ENCODE results near the gene GSTO1.

GSTO1 gene

GRCh38 chr10:104307576-104308438 is 53.1 kb downstream of the GSTO1 start:
- no peak for FAIRE-seq

- FAIRE-seq = no peak
Measured at GRCh38 chr10:104308439-104308903, 53.8 kb downstream of the GSTO1 start.

- no peak for FAIRE-seq
Measured at GRCh38 chr10:104309980-104310978, 55.6 kb downstream of the GSTO1 start.

GRCh38 chr10:104311184-104311720 is 56.6 kb downstream of the GSTO1 start:
- no peak for FAIRE-seq

GRCh38 chr10:104314591-104315485 is 60.1 kb downstream of the GSTO1 start:
- no peak for FAIRE-seq

GRCh38 chr10:104315486-104315921 is 60.8 kb downstream of the GSTO1 start:
- no peak for FAIRE-seq

- no peak for FAIRE-seq
Measured at GRCh38 chr10:104316321-104317099, 61.8 kb downstream of the GSTO1 start.

Measured in colon (tissue), 2 donors.